ENCODE data around the gene AIFM2.

DNA sequence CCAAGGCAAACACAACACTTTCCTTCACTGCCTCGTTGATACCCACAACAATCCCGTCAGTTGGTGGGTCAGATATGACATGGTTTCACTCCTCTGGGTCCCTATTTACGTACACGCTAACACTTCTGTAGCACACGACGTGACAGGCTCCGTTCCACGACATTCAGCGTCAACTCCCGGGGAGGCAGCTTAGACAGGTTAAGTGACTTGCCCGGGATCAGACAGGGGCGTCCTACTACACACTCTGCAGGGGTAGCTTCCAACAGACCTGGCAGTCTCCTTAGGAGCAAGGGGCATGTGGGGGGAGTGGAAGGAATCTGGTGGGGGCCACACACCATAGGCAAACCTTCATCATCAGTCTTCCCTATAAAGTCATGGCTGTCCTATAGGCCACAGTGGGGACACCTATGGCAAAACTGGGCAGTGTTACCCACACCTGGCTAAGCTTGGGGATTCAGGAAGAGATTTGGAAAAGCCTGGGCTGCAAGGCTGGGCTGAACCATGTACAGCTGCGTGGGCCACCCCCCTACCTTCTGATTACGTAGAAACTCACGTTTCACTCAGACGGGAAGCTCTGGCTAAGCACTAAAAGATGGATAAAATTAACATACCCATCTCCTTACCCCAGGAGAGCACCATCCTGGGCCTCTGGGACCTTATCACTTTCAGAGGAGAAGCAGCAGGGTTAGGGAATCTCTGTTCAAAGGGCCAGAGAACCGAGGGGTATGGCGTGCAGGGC, 11.9 kb upstream of the AIFM2 start:
- TF ChIP-seq TAF1 (IDR thresholded peaks at IDR 0.05; ENCODE audit: borderline replicate concordance, low read depth, low read length) (no peak), POLR2AphosphoS5 (IDR thresholded peaks at IDR 0.05; ENCODE audit: low read depth, low read length) (no peak)
